Measurements from ENCODE around the gene WDR27.
"Not testable (repeated sequence)": the region's sequence is repeated elsewhere in the genome, so short reads cannot be mapped to it uniquely, and the experiment has no call there.

WDR27 gene

GRCh38 chr6:169434554-169434953, 267.3 kb downstream of the WDR27 start:
- DNase-seq (ENCODE audit: low read depth), result not testable (repeated sequence)

GRCh38 chr6:169429001-169429400, 272.8 kb downstream of the WDR27 start:
- DNase-seq (ENCODE audit: low read depth), result no peak

GRCh38 chr6:169428532-169428931, 273.3 kb downstream of the WDR27 start:
- DNase-seq (ENCODE audit: low read depth), result no peak

- no peak for DNase-seq (ENCODE audit: low read depth)
These were observed 274.0 kb downstream of the WDR27 start for GRCh38 chr6:169427856-169428255.

- DNase-seq (ENCODE audit: low read depth), result no peak
These were observed 275.2 kb downstream of the WDR27 start for GRCh38 chr6:169426611-169427010.

- DNase-seq (ENCODE audit: low read depth), result no peak
These were observed 276.0 kb downstream of the WDR27 start for GRCh38 chr6:169425628-169426370.

GRCh38 chr6:169424821-169425240, 277.0 kb downstream of the WDR27 start:
- DNase-seq (ENCODE audit: low read depth), result no peak

- no peak for DNase-seq (ENCODE audit: low read depth)
These were observed 277.6 kb downstream of the WDR27 start for GRCh38 chr6:169424149-169424804.

- no peak for DNase-seq (ENCODE audit: low read depth)
These were observed 280.1 kb downstream of the WDR27 start for GRCh38 chr6:169421586-169422264.

- DNase-seq (ENCODE audit: low read depth), result no peak
These were observed 280.8 kb downstream of the WDR27 start for GRCh38 chr6:169420912-169421543.

- DNase-seq (ENCODE audit: low read depth), result no peak
These were observed 284.7 kb downstream of the WDR27 start for GRCh38 chr6:169417101-169417500.

- DNase-seq (ENCODE audit: low read depth), result no peak
These were observed 285.6 kb downstream of the WDR27 start for GRCh38 chr6:169416249-169416648.

- no peak for DNase-seq (ENCODE audit: low read depth)
These were observed 286.6 kb downstream of the WDR27 start for GRCh38 chr6:169415179-169415578.

GRCh38 chr6:169411722-169412121, 290.1 kb downstream of the WDR27 start:
- DNase-seq (ENCODE audit: low read depth), result no peak

GRCh38 chr6:169411296-169411695, 290.5 kb downstream of the WDR27 start:
- no peak for DNase-seq (ENCODE audit: low read depth)

GRCh38 chr6:169409742-169410312, 292.0 kb downstream of the WDR27 start:
- DNase-seq (ENCODE audit: low read depth), result no peak

GRCh38 chr6:169407325-169407724, 294.5 kb downstream of the WDR27 start:
- DNase-seq (ENCODE audit: low read depth), result no peak

Data from stimulated activated CD8-positive, alpha-beta memory T cell treated with anti-CD3 and anti-CD28 coated beads, Interleukin-4, amount 100 ng/mL, for 24 hours (primary cell).